Measurements from ENCODE around the gene FCHO2. TPM values are rescaled to one million over a fixed set of nuclear protein-coding genes. Genes with fewer than 3 reads are reported as not detected.

FCHO2 gene
- total RNA-seq, 4 donors from 2014 or later: 25.3 to 39.9 (median 31.0) TPM

DNA sequence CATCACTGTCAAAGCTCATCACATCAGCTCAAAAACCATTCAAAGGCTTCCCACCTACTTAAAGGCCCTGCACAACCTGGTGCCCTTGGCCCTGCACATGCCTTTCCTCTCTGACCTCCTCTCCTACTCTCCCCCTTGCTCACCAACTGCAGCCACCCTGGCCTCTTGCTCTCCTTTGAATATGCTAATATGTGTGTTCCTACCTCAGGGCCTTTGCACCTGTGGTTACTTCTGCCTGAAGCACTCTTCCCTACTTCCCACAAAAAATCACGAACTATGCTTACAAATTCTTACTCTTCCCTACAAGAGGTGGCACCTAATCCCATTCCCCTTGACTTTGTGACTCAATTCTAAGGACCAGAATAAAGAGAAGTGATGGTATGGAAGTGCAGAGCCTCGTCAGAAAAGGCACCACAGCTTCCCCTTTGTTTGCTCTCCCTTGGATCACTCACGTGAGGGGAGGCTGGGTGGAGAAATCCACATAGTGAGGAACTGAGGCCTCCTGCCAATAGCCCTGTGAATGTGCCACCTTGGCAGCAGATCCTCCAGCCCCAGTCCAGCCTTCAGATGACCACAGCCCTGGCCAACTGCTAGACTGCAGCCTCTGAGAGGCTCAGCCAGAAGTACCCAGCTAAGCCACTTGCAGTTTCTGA, 161.4 kb downstream of the FCHO2 start:
- TF ChIP-seq, protein P1, sequence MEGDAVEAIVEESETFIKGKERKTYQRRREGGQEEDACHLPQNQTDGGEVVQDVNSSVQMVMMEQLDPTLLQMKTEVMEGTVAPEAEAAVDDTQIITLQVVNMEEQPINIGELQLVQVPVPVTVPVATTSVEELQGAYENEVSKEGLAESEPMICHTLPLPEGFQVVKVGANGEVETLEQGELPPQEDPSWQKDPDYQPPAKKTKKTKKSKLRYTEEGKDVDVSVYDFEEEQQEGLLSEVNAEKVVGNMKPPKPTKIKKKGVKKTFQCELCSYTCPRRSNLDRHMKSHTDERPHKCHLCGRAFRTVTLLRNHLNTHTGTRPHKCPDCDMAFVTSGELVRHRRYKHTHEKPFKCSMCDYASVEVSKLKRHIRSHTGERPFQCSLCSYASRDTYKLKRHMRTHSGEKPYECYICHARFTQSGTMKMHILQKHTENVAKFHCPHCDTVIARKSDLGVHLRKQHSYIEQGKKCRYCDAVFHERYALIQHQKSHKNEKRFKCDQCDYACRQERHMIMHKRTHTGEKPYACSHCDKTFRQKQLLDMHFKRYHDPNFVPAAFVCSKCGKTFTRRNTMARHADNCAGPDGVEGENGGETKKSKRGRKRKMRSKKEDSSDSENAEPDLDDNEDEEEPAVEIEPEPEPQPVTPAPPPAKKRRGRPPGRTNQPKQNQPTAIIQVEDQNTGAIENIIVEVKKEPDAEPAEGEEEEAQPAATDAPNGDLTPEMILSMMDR (IDR thresholded peaks at IDR 0.05): no peak
- no peak for ATAC-seq (ENCODE audit: low FRiP score)
- no peak for DNase-seq (ENCODE audit: low spot score)

DNA sequence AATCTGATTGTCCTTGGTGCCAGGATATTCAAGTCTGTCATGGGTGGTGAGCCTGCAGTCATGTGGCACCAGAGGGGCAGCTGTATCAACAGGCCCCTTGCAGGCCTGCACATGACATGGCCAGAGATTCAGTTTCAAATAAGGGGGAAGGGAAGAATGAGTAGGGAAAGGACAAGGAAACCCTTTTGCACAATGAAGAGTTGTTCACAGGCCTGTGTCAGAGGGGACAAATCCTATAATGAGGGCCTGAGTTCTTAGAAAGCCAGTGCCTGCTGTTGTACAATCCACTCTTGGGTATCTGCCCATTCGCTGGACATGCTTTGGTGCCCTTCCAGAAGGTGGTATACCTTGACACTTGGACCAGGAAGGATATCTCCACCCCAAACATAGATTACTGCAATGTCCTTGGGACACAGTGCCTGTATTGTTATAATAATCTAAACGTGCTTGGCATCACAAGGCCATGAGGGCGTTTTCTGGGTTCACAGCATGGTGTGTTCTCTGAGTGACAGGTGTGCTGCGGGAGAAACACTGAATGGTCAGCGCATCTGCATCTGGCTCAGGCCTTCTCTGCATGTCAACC, 162.6 kb downstream of the FCHO2 start:
- DNase-seq (ENCODE audit: low spot score) (no peak), ATAC-seq (ENCODE audit: low FRiP score) (no peak)
- TF ChIP-seq, protein P1 (IDR thresholded peaks at IDR 0.05): no peak

DNA sequence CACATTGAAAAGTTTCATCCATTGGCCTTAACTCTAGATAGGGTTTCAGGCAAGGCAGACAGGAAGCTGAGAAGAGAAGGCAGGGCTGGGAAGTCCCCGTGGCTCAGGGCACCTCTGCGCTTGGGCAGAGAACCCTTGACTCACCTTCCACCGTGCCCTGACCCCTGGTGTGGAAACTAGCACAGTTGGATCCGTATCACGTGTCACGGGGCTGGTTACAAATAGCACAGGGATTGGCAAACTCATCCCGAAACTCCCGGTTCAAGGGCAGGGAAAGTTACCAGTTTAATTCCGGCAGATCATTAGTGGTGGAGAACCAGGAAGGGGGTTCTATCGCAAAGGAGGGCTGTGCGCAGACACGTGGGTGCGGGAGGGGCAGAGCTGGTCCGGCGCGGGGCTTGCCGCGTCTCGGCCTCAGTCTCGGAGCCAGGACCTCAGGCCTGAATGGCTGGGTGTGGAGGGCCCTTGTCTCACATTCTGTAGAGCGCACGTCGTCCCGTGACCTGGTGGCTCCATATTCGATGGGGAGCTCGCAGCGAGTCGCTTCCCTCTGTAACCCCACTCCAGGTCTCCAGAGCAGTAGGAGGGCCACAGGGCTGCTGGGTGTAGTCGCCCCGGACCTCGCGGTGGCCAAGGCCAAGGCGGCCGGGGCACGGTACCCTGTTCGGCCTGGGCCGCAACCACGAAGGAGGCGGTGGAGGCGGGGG, 163.8 kb downstream of the FCHO2 start:
- DNase-seq (ENCODE audit: low spot score) (no peak), ATAC-seq (ENCODE audit: low FRiP score) (peak; percentile 13)
- TF ChIP-seq, protein P1 (IDR thresholded peaks at IDR 0.05): no peak

DNA sequence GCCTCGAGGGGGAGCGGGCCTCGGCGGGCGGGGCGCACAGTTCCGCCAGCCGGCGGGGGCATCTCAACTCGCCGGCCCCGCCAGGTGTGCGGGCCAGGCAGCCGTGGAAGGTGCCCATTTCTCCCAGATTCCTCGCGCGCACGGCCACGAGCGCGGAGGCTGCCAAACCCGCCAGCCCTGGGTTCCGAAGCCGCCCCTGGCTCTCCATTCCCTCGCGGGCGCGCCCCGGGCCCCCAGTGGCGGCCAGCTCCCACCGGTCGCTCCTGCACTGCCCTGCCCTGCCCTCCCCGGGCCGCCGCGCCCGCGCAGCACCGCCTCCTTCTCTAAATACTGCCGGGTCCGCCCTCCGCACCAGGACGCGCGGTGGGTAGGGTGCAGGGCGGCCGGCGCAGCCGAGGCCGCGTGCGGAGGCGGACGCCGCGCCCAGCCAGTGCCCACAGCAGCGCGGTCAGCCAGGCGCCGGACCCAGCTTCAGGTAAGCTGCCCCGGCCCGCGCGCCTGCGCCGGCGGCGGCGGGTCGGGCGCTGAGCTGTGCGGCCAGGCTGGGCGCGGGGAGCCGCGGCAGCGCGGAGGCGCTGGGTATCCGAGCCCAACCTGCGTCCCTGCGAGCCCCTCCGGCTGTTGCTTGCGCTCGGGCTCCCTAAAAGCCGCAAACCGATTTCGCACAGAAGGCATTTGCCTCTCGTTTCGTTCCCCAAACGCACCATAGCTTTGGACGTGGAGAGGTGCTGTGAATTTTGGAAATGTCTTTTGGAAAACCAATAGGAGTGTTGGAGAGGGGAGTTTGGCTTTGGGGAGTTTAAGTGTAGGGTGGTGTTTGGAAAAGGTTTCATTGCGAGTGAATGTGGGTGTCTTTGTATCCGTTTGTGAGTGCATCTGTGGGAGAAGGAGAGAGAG, 164.6 kb downstream of the FCHO2 start, which contains the start of gene TMEM171:
TSS of gene TMEM171 (plus strand) at position 354 of the 897 bp plus-strand sequence. CDS start 2,799 bp downstream, outside the sequence.
- TF ChIP-seq, protein P1 (IDR thresholded peaks at IDR 0.05): no peak
- no peak for DNase-seq (ENCODE audit: low spot score)
- ATAC-seq (ENCODE audit: low FRiP score): peak; percentile 84

DNA sequence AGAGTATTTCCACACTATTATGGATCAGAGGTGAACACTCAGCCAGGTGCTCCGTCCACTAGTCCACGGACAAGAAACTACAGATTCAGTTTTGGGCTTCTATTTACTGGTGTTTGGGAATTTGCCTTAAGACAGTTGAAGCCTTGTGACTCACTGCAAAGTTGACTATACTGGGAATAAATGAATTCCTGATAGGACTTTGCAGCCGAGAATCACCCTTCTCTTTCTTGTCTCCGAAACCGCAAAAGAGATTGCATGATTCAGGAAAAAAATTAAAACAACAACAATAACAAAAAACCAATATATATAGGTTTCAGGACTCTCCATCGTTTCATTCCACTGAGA, 165.2 kb downstream of the FCHO2 start:
- TF ChIP-seq, protein P1 (IDR thresholded peaks at IDR 0.05): no peak
- ATAC-seq (ENCODE audit: low FRiP score) (no peak), DNase-seq (ENCODE audit: low spot score) (no peak)

DNA sequence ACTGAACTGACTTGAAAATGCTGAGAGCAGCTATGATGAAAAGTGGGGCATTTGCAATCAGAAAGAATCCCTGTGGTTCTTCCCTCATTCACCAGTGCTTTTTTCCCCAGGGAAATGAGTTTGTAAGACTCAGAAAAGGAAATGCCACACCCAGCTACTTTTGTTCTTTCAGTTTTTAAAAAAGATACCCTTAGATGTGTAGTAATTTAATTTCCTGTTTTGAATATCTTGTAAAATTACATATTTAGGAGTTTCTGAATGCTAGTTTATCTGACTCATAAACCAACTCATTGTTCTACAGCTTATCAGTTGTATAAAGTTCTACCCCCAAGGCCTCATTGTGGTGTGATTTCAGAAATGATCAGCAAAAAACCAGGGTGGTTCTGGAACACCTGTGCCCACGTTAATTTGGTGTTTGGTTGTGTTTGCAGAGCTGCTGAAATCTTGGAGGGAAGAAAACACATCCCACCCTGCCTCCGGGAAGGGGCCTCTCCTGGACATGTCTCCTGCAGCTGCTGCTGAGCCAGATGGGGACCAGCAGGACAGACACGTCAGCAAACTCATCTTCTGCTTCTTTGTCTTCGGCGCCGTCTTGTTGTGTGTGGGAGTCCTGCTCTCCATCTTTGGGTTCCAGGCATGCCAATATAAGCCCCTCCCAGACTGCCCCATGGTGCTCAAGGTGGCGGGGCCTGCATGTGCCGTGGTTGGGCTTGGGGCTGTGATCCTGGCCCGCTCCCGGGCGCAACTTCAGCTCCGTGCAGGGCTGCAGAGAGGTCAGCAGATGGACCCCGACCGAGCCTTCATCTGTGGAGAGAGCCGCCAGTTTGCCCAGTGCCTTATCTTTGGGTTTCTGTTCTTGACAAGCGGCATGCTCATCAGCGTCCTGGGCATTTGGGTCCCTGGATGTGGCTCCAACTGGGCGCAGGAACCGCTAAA, 167.3 kb downstream of the FCHO2 start:
- ATAC-seq (ENCODE audit: low FRiP score) (no peak), DNase-seq (ENCODE audit: low spot score) (no peak)
- TF ChIP-seq, protein P1 (IDR thresholded peaks at IDR 0.05): no peak
